Stimulated activated naive B cell treated with anti-CD40 and anti-IgM and Interleukin-4, amounts not matched to agents 10 μg/mL and 1 μg/mL and 100 μg/mL, for 72 hours (primary cell): ENCODE measurements around the gene FOXQ1.

ENCODE experiments used
- ATAC-seq, 2 donors: fragments of 150-1000 bp; cut with Tn5 transposase; replicated peaks; 2 replicates each; pipeline ENCODE4 v1.10.0; 2021; ENCODE audit warnings: moderate library complexity in 1 of 2
- DNase-seq: peaks from one replicate; pipeline ENCODE4 v3.0.0; 2021
- H3K27ac Mint-ChIP-seq: one replicate; pipeline ENCODE4 v1.8.0; 2022; ENCODE audit warnings: mild to moderate bottlenecking, mixed read lengths
- H3K27me3 Mint-ChIP-seq, 2 donors: one replicate each; pipeline ENCODE4 v1.8.0; 2022; ENCODE audit warnings: mixed read lengths in 2 of 2
- H3K36me3 Mint-ChIP-seq, 2 donors: one replicate each; pipeline ENCODE4 v1.8.0; 2022; ENCODE audit warnings: mixed read lengths in 2 of 2, mild to moderate bottlenecking in 1 of 2
- H3K4me1 Mint-ChIP-seq, 2 donors: one replicate each; pipeline ENCODE4 v1.8.0; 2022; ENCODE audit warnings: mixed read lengths in 2 of 2, mild to moderate bottlenecking in 1 of 2
- H3K4me3 Mint-ChIP-seq, 2 donors: one replicate each; pipeline ENCODE4 v1.8.0; 2022; ENCODE audit warnings: mild to moderate bottlenecking in 2 of 2, mixed read lengths in 2 of 2, moderate library complexity in 1 of 2
- H3K9me3 Mint-ChIP-seq, 2 donors: one replicate each; pipeline ENCODE4 v1.8.0; 2022; ENCODE audit warnings: mixed read lengths in 2 of 2, mild to moderate bottlenecking in 1 of 2

The FOXQ1 gene, protein sequence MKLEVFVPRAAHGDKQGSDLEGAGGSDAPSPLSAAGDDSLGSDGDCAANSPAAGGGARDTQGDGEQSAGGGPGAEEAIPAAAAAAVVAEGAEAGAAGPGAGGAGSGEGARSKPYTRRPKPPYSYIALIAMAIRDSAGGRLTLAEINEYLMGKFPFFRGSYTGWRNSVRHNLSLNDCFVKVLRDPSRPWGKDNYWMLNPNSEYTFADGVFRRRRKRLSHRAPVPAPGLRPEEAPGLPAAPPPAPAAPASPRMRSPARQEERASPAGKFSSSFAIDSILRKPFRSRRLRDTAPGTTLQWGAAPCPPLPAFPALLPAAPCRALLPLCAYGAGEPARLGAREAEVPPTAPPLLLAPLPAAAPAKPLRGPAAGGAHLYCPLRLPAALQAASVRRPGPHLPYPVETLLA

DNA sequence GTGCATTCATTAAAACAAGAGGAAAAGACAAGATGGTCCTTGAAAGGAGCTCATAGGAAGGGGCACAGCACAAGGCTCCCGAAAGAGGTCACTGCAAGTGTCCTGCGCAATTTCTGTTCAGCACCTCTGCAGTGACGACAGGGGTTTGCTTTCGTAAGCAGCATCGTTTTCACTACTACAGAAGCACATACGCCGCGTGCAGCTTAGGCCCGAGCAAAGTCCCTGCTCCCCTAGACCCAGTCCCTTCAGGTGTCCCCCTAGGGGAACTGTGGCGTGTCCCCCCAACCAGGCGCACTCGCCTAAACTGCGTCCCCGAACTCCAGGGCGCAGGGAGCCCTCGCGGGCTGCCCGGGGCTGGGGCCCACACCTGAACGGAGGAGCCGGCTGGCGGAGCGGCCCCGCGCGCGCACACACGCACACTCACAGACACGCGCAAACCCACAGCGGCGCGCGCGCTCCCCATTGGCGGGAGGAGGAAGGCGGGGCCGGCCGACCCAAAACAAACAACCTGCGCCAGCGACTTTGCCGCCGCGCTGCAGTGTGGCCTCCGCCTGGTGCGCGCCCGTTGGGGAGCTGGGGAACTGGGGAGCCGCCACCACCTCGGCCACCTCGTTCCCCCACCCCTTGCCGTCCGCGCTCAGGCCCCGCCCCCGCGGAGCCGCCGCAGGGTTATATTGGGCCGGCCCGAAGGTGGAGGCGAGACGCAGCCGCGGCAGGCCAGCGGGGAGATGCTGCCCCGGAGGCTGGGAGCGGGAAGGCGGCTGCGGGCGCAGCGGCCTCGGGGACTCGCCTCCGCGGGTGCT is at the start of gene FOXQ1:
TSS of gene FOXQ1 (plus strand) at position 699 of the 803 bp plus-strand sequence. CDS start 607 bp downstream, outside the sequence.
- Mint-ChIP-seq H3K9me3 (peaks cover under 1 to 4% of the 10 kb centered on the region in 2 donors), H3K4me3 (peak within 1 kb of the TSS; percentile 78 to 89), H3K27me3 (peaks cover 64 to 73% of the 10 kb centered on the region in 2 donors), H3K36me3 (peaks cover 4 to 9% of the 10 kb centered on the region in 2 donors), H3K4me1 (peaks cover 23 to 43% of the 10 kb centered on the region in 2 donors), H3K27ac (peak within 1 kb of the TSS; percentile 89)
- ATAC-seq: peak in 1 of 2 donors; percentile 23
- DNase-seq: no peak

DNA sequence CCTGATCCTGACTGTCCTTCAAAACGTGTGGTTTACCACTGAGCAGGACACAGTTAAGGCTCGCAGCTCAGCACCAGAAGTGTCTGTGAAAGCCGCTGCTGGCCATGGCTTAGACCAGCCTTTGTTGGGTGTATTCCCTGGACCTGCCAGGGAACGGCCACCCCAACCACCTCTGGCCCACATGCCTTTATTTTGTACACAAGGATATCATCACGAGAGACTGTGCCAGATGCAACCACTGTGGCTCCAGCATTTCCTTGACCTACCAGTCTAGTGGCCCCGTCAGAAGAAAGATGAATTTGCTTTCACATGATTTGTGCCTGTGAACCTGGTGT is 49.2 kb upstream of the FOXQ1 start:
- H3K27ac Mint-ChIP-seq: no peak overlapping the region
- ATAC-seq: no peak
- no peaks in the 10 kb centered on the region for H3K9me3 Mint-ChIP-seq
- no peak overlapping the region for H3K4me3 Mint-ChIP-seq
- DNase-seq: no peak
- H3K27me3 Mint-ChIP-seq: peaks cover 4 to 31% of the 10 kb centered on the region in 2 donors
- no peaks in the 10 kb centered on the region for H3K36me3 Mint-ChIP-seq
- H3K4me1 Mint-ChIP-seq: no peaks in the 10 kb centered on the region

DNA sequence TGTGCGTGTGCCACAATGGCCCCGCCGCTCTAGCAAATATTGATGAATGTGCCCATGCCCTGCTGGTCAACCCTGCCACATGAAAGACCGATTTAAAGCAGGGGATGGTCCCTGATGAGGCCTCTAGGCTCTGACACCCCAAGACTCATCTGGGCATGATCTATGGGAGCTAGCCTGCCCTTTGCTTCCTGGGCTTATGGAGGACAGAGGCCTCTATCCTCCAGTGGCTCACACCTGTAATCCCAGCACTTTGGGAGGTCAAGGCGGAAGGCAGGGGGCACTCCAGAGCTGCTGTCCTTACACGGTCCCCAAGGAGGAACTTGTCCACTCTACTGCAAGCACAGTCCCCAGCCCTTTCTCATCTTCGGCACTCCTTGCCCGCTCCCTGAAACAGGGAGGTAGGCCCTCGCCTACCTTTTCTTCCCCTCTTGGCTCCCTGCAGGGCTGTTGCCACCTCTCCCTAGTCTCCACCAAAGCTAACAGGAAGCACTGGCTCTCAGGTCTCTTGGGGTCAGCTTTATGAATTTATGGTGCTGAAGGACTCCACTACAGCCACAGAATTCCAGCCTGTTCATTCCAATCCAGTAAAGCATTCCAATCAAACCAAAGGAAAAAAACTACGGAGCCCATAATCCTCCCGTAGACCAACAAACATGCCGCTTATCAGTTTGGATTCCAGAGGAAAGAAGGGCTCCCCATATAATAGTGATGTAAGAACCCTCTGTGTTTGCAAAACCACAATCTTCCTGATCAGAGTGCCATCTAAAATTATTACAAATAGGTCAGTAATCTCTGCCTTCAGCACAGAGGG is 48.7 kb upstream of the FOXQ1 start:
- H3K27me3 Mint-ChIP-seq: peaks cover 4 to 31% of the 10 kb centered on the region in 2 donors
- DNase-seq: no peak
- no peaks in the 10 kb centered on the region for H3K36me3 Mint-ChIP-seq
- no peaks in the 10 kb centered on the region for H3K9me3 Mint-ChIP-seq
- no peak overlapping the region for H3K4me3 Mint-ChIP-seq
- no peaks in the 10 kb centered on the region for H3K4me1 Mint-ChIP-seq
- H3K27ac Mint-ChIP-seq: no peak overlapping the region
- ATAC-seq: no peak

DNA sequence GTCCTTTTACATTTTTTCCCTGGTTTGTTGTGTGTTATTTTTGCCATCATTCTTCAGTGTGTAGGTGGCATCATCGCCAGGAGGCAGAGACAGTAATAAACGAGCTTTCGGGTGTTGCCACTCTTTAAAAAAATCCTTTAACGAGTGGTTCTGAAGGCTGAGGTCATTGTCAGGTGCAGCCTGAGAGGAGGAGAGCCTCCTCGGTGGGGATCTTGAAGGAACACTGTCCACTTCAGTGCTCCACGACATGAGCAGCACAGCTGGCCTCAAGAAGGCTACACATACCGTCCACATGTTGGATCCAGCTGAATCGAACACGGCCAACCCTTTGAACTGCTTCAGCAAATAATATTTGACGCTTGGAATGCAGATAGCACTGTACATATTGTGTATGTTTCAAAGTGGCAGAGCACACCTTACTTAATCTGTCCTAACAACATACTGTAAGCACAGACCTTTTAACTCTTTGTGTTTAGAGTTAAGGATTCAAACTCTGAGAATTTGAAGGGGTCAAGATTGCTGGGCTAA is 48.0 kb upstream of the FOXQ1 start:
- no peak overlapping the region for H3K27ac Mint-ChIP-seq
- H3K9me3 Mint-ChIP-seq: no peaks in the 10 kb centered on the region
- peaks cover 4 to 31% of the 10 kb centered on the region in 2 donors for H3K27me3 Mint-ChIP-seq
- ATAC-seq: no peak
- H3K36me3 Mint-ChIP-seq: no peaks in the 10 kb centered on the region
- no peak overlapping the region for H3K4me3 Mint-ChIP-seq
- no peaks in the 10 kb centered on the region for H3K4me1 Mint-ChIP-seq
- no peak for DNase-seq

DNA sequence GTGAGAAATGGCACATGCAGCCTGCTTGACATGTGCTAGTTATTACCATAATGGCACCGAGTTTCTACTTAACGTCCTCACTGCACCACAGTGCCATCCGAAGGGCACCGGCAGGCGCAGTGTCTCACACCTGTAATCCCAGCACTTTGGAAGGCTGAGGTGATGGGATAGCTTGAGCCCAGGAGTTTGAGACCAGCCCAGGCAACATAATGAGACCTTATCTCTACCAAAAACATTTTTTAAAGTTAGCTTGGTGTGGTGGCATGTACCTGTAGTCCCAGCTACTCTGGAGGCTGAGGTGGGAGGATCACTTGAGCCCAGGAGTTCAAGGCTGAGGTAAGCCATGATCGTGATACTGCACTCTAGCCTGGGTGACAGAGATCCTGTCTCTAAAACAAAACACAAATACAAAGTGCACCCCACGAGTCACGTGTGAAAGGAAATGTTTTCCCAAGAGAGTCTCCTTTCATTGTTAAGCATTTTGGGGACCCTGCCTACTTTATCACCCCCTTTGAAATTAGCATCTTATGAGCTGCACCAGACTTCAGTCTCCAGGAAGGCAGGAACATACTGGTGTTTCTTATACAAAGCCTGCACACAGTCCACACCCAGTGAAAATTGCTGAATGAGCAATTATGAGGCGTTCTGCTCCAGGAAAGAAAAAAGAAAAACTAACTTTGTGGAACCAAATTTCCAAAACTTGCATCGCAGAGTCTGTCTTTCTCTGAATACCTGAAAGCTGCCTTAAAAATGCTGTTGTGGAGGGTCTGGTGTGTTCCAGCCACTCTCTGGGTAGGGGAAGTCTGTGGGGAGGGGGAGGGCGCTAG is 47.1 kb upstream of the FOXQ1 start:
- Mint-ChIP-seq H3K27me3 (peaks cover 4 to 31% of the 10 kb centered on the region in 2 donors), H3K4me3 (no peak overlapping the region), H3K36me3 (no peaks in the 10 kb centered on the region), H3K4me1 (no peaks in the 10 kb centered on the region), H3K9me3 (no peaks in the 10 kb centered on the region), H3K27ac (no peak overlapping the region)
- DNase-seq: no peak
- no peak for ATAC-seq

DNA sequence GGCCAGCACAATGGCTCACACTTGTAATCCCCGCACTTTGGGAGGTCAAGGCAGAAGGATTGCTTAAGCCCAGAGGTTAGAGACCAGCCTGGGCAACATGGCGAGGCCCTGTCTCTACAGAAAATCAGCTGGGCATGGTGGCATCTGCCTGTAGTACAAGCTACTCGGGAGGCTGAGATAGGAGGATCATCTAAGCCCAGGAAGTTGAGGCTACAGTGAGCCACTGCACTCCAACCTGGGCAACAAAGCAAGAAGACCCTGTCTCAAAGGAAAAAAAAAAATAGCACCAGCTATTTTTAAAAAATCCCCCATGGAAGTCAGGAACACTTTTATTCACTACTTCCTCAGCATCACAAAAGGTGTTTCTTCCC is 45.2 kb upstream of the FOXQ1 start:
- no peak for ATAC-seq
- peaks cover 4 to 25% of the 10 kb centered on the region in 2 donors for H3K27me3 Mint-ChIP-seq
- no peaks in the 10 kb centered on the region for H3K4me1 Mint-ChIP-seq
- H3K36me3 Mint-ChIP-seq: no peaks in the 10 kb centered on the region
- H3K27ac Mint-ChIP-seq: no peak overlapping the region
- DNase-seq: no peak
- peaks cover under 1 to 4% of the 10 kb centered on the region in 2 donors for H3K9me3 Mint-ChIP-seq
- H3K4me3 Mint-ChIP-seq: no peak overlapping the region

DNA sequence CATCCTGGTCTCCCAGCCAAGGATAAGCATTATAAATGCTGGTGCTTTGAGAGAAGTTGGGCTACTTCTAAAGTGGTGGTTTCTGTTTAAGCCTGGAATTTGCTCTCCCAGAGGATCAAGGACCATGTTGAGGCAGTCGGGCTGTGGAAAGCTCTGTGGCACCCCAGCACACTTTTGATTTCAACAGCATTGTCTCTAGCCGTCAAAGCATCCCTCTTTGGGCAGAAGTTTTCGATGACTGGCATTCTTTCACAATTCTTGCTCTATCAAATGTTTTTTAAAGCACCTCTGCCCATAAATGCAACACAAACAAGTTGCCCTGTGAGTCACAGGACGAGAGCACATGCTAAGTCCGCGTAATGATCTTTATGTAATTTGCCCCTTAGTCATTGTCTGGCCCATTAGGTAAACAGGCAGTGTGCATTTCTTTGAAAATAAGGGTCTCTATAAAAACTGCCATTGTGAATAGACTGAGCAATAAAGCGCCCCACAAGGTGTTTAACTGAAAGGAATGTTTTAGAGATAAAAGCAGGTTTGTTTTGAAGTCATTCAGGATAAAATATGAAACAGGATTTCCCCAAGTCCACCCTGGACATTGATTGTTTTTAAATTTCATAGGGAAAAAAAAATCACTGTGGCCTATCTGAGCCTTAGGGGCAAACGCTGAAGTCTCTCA is 44.7 kb upstream of the FOXQ1 start:
- no peaks in the 10 kb centered on the region for H3K4me1 Mint-ChIP-seq
- H3K4me3 Mint-ChIP-seq: no peak overlapping the region
- peaks cover 0 to under 1% of the 10 kb centered on the region in 2 donors for H3K36me3 Mint-ChIP-seq
- ATAC-seq (no peak), DNase-seq (no peak)
- no peak overlapping the region for H3K27ac Mint-ChIP-seq
- H3K9me3 Mint-ChIP-seq: peaks cover 5 to 7% of the 10 kb centered on the region in 2 donors
- peaks cover 4 to 22% of the 10 kb centered on the region in 2 donors for H3K27me3 Mint-ChIP-seq

DNA sequence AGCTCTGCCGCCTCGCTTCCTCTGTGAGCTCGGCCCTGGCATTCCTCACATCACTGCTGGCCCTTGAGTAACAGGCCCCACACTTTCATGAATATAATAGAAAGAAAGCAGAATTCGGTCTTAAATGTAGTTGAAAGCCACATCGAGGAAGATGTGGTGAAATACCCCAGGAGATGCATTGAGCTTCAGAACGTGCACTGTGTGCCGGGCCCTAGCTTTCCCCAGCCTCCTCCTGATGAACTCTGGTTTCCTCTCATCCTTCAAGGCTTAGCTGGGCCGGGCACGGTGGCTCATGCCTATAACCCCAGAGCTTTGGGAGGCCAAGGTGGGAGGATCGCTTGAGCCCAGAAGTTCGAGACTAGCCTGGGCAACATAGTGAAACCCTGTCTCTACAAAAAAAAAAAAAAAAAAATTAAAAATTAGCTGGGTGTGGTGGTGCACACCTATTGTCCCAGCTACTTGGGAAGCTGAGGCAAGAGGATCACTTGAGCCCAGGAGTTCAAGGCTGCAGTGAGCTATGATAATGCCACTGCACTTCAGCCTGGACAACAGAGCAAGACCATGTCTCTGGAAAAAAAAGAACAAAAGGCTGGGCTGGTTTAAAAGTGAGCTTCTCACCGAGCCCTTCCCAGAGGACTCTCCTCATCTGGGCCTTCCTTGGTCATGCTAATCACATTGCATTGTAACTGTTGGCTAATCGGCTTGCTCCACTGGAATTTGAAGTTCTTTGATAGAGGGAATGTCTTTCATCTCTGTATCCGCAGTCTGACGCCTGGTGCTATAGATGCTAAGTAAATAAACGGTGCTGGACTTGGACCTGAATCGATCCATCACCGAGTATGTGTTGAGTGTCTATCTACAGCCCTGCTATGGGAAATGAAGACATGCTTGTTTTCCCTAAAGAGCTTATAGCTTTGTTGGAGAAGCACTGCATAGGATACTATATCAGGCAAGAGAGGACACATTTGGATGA is 43.8 kb upstream of the FOXQ1 start:
- Mint-ChIP-seq H3K4me3 (no peak overlapping the region), H3K4me1 (no peaks in the 10 kb centered on the region), H3K9me3 (peaks cover 11 to 13% of the 10 kb centered on the region in 2 donors), H3K36me3 (peaks cover 0 to 4% of the 10 kb centered on the region in 2 donors), H3K27ac (no peak overlapping the region), H3K27me3 (peaks cover 8 to 18% of the 10 kb centered on the region in 2 donors)
- no peak for DNase-seq
- ATAC-seq: no peak

DNA sequence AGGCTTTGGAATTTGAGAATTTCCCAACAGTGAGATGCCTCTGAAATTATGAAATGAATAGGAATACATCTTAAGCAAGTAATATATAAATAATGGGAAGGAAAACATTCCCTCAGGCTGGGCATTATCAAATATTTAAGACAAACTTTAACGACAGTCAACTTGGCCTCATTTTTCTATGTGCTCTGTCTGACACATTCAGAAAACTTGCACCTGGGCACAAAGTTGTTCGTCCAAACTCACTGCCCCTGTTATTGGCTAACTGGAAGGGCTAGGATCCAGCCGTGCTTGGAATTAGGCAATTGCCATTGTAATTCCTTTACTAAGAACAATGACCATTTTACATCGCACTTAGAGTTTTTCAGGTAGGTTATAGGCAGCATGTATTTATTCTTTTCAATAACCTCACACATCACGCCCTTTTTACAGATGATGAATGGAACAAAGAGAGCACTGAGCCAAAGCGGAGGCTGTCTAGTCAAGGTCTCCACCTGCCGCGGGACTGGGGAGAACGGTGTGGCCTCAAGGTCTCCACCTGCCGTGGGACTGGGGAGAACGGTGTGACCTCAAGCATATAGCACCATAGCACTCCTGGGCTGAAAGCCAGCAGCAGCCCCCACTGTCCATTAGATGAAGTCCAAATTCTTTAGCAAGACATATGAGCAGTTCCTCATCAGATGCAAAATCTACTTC is 40.7 kb upstream of the FOXQ1 start:
- H3K9me3 Mint-ChIP-seq: peaks cover 17 to 20% of the 10 kb centered on the region in 2 donors
- no peak overlapping the region for H3K27ac Mint-ChIP-seq
- DNase-seq: no peak
- peaks cover 10 to 19% of the 10 kb centered on the region in 2 donors for H3K27me3 Mint-ChIP-seq
- no peaks in the 10 kb centered on the region for H3K4me1 Mint-ChIP-seq
- H3K4me3 Mint-ChIP-seq: no peak overlapping the region
- peaks cover 0 to 4% of the 10 kb centered on the region in 2 donors for H3K36me3 Mint-ChIP-seq
- ATAC-seq: no peak

DNA sequence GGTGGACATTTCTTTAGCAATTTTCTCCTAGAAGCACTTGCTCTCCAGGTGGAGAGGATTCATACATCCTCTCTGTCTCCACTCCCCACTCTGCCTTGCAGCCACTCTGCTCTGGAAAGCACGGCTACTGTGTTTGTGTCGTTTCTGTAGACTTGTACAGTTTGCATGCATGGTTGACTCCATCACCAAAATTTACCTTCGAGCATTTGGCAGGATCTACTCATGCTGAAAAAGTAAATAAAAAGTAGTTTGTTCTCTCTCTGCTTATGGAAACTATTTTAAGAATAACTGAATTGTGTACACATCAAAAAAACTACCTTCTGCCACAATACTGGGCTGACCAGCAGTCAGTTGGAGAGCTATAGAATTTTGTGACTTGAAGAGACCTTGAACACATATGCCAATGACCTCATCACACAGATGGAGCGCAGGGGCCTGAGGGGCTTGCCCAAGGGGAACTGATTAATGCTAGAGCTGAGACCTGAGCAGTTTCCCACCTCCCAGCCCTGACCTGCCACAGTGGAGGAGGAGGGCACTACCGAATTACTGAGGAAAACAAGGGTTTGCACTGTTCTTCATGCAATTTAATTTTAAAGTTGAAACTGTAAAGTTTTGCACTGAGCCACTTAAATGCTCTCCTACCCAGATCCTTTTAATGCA is 33.7 kb upstream of the FOXQ1 start:
- H3K4me3 Mint-ChIP-seq: no peak overlapping the region
- H3K27me3 Mint-ChIP-seq: peaks cover 28 to 49% of the 10 kb centered on the region in 2 donors
- no peaks in the 10 kb centered on the region for H3K36me3 Mint-ChIP-seq
- ATAC-seq: no peak
- no peaks in the 10 kb centered on the region for H3K4me1 Mint-ChIP-seq
- no peak overlapping the region for H3K27ac Mint-ChIP-seq
- H3K9me3 Mint-ChIP-seq: peaks cover 3 to 7% of the 10 kb centered on the region in 2 donors
- DNase-seq: no peak

DNA sequence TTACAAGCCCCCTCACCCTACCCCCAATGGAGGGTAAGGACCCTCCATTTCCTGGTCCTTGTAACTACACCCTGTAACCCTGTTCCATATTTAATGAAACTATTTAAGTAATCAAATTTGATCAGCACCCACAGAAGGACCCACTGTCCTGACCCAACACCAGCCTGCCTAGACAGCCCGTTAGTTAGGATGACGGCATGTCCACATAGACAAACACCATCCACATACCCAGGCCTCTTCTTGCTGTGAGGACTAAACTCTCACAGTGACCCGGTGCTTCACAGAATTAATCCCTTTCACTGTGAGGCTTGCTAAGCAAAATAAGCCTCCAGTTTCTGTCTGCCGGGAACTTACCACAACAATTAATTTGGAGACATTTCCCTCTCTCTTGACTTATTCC is 32.8 kb upstream of the FOXQ1 start:
- H3K9me3 Mint-ChIP-seq: peaks cover 0 to 4% of the 10 kb centered on the region in 2 donors
- no peak overlapping the region for H3K27ac Mint-ChIP-seq
- ATAC-seq: no peak
- DNase-seq: no peak
- H3K36me3 Mint-ChIP-seq: no peaks in the 10 kb centered on the region
- H3K4me1 Mint-ChIP-seq: no peaks in the 10 kb centered on the region
- H3K27me3 Mint-ChIP-seq: peaks cover 31 to 53% of the 10 kb centered on the region in 2 donors
- no peak overlapping the region for H3K4me3 Mint-ChIP-seq
